GM23338 (cell line): Measurements from ENCODE around the gene SIRT7. TPM values are rescaled to one million over a fixed set of nuclear protein-coding genes. Genes with fewer than 3 reads are reported as not detected.
A peak's percentile ranks its signal among the peaks of the same experiment; 100 is the strongest.

Source experiments
- ATAC-seq: fragments of 200-7000 bp; cut with Tn5 transposase; 3 replicates; pipeline ENCODE4 v1.9.1; 2020
- DNase-seq: peaks from one replicate; pipeline ENCODE4 v3.0.0-alpha.2; 2015; ENCODE audit warnings: low spot score
- H2AFZ ChIP-seq: fragments of 200-600 bp; sonication (generic); 2 replicates; pipeline ENCODE4 v1.8.0; 2016; ENCODE audit warnings: antibody characterized with exemption, mild to moderate bottlenecking, moderate library complexity
- H3F3A ChIP-seq: fragments of 200-600 bp; sonication (generic); replicated peaks from 2 replicates; pipeline ENCODE4 v1.8.0; 2017; ENCODE audit warnings: antibody characterized with exemption, mixed run types, low read depth
- H3K27ac ChIP-seq: fragments of 200-600 bp; sonication (generic); 2 replicates; pipeline ENCODE4 v1.6.1; 2016; ENCODE audit warnings: low read depth
- H3K27me3 ChIP-seq: fragments of 200-600 bp; sonication (generic); 2 replicates; pipeline ENCODE4 v1.8.0; 2016; ENCODE audit warnings: mild to moderate bottlenecking, mixed run types, moderate library complexity; ENCODE audit not compliant: insufficient read depth
- H3K36me3 ChIP-seq: fragments of 200-600 bp; sonication (generic); 2 replicates; pipeline ENCODE4 v1.8.0; 2016; ENCODE audit warnings: mild to moderate bottlenecking; ENCODE audit not compliant: insufficient read depth
- H3K4me1 ChIP-seq: fragments of 200-600 bp; sonication (generic); 2 replicates; pipeline ENCODE4 v1.8.0; 2016; ENCODE audit warnings: mild to moderate bottlenecking, moderate library complexity; ENCODE audit not compliant: insufficient read depth
- H3K4me2 ChIP-seq: fragments of 200-600 bp; sonication (generic); 2 replicates; pipeline ENCODE4 v1.7.1; 2017; ENCODE audit warnings: mixed run types
- H3K4me3 ChIP-seq: fragments of 200-600 bp; sonication (generic); 2 replicates; pipeline ENCODE4 v1.6.1; 2016; ENCODE audit warnings: mixed run types
- H3K79me2 ChIP-seq: fragments of 200-600 bp; sonication (generic); replicated peaks from 2 replicates; pipeline ENCODE4 v1.8.0; 2017; ENCODE audit warnings: mild to moderate bottlenecking; ENCODE audit not compliant: insufficient read depth
- H3K9me2 ChIP-seq: fragments of 200-600 bp; sonication (generic); 2 replicates; pipeline ENCODE4 v1.8.0; 2017; ENCODE audit not compliant: insufficient read depth
- H4K20me1 ChIP-seq: fragments of 200-600 bp; sonication (generic); replicated peaks from 2 replicates; pipeline ENCODE4 v1.8.0; 2017; ENCODE audit warnings: mild to moderate bottlenecking; ENCODE audit not compliant: insufficient read depth
- H3K27ac Mint-ChIP-seq: 2 replicates; pipeline ENCODE4 v1.8.0; 2020; ENCODE audit warnings: inconsistent platforms, mild to moderate bottlenecking, moderate library complexity, mixed read lengths
- H3K27me3 Mint-ChIP-seq: 3 replicates; pipeline ENCODE4 v1.8.0; 2022; ENCODE audit warnings: low read depth, mild to moderate bottlenecking, moderate library complexity, mixed read lengths, inconsistent platforms; ENCODE audit not compliant: insufficient read depth, poor library complexity
- H3K36me3 Mint-ChIP-seq: 3 replicates; pipeline ENCODE4 v1.8.0; 2021; ENCODE audit warnings: low read depth, mild to moderate bottlenecking, inconsistent platforms, moderate library complexity, mixed read lengths
- H3K4me1 Mint-ChIP-seq: 3 replicates; pipeline ENCODE4 v1.8.0; 2020; ENCODE audit warnings: mild to moderate bottlenecking, inconsistent platforms, mixed read lengths
- H3K4me3 Mint-ChIP-seq: 3 replicates; pipeline ENCODE4 v1.8.0; 2021; ENCODE audit warnings: moderate library complexity, mild to moderate bottlenecking, inconsistent platforms, mixed read lengths
- H3K9me3 Mint-ChIP-seq: 3 replicates; pipeline ENCODE4 v1.8.0; 2020; ENCODE audit warnings: moderate library complexity, mild to moderate bottlenecking, inconsistent platforms, mixed read lengths
- CREB1 ChIP-seq: fragments of 250-450 bp; sonication (Bioruptor Pico); IDR thresholded peaks from 2 replicates; pipeline ENCODE4 v1.5.0; 2020; ENCODE audit warnings: low read depth, mild to moderate bottlenecking, moderate library complexity
- EZH2 ChIP-seq: fragments of 200-600 bp; sonication (generic); IDR thresholded peaks from one replicate; pipeline ENCODE4 v1.8.0; 2017; ENCODE audit warnings: antibody characterized with exemption, mild to moderate bottlenecking, low read depth; ENCODE audit not compliant: unreplicated experiment
- EZH2phosphoT487 ChIP-seq: fragments of 200-600 bp; sonication (generic); IDR thresholded peaks from one replicate; pipeline ENCODE4 v1.8.1; 2018; ENCODE audit warnings: antibody characterized with exemption; ENCODE audit not compliant: unreplicated experiment
- JUNB ChIP-seq: IDR thresholded peaks from one replicate; pipeline ENCODE4 v1.6.1; 2016; ENCODE audit warnings: antibody characterized with exemption; ENCODE audit not compliant: unreplicated experiment
- NANOG ChIP-seq: IDR thresholded peaks from 2 replicates; pipeline ENCODE4 v1.6.1; 2016; ENCODE audit warnings: antibody characterized with exemption, borderline replicate concordance
- POLR2AphosphoS5 ChIP-seq: IDR thresholded peaks from 2 replicates; pipeline ENCODE4 v1.6.1; 2016; ENCODE audit warnings: antibody characterized with exemption, low read depth
- STAT1 ChIP-seq: IDR thresholded peaks from one replicate; pipeline ENCODE4 v1.6.1; 2016; ENCODE audit warnings: antibody characterized with exemption; ENCODE audit not compliant: unreplicated experiment
- ZNF114 ChIP-seq: fragments of 250-450 bp; sonication (Bioruptor Pico); IDR thresholded peaks from 2 replicates; pipeline ENCODE4 v1.5.0; 2020; ENCODE audit warnings: mild to moderate bottlenecking, moderate library complexity
- ZNF331 ChIP-seq: fragments of 250-450 bp; sonication (Bioruptor Pico); IDR thresholded peaks from 2 replicates; pipeline ENCODE4 v1.5.0; 2020; ENCODE audit warnings: low read depth, mild to moderate bottlenecking, moderate library complexity
- polyA plus RNA-seq: library from polyadenylated mRNA; unstranded; fragments of >200 nt; fragmentation: Nextera tagmentation; extraction: Ambion mirVana; gene quantifications from 2 replicates; pipeline ENCODE4 v1.2.1, GENCODE V29; 2016
- total RNA-seq: library from RNA; depleted of rRNA; stranded (reverse); fragments of >200 nt; shearing (Covaris generic); gene quantifications from 2 replicates; pipeline ENCODE4 v1.2.3, GENCODE V29; 2014
- TF ChIP-seq, protein P1 (sequence below): IDR thresholded peaks from one replicate; pipeline ENCODE4 v1.6.1; 2018; ENCODE audit warnings: antibody characterized with exemption; ENCODE audit not compliant: unreplicated experiment
- TF ChIP-seq, protein P2 (sequence below): IDR thresholded peaks from 2 replicates; pipeline ENCODE4 v1.6.1; 2016; ENCODE audit warnings: antibody characterized with exemption
- TF ChIP-seq, protein P3 (sequence below): fragments of 250-450 bp; sonication (Bioruptor Pico); IDR thresholded peaks from 2 replicates; pipeline ENCODE4 v1.5.0; 2020; ENCODE audit warnings: mild to moderate bottlenecking, moderate library complexity
- TF ChIP-seq, protein P4 (sequence below), 2 experiments: fragments of 200-600 bp in 1 of 2; sonication (generic) in 1 of 2; conservative IDR thresholded peaks; 2 replicates each; pipeline versions ENCODE4 v1.5.1 to v1.6.1; 2016 to 2017; ENCODE audit warnings: antibody characterized with exemption in 2 of 2, low read depth in 2 of 2, mild to moderate bottlenecking in 2 of 2, moderate library complexity in 1 of 2

The SIRT7 gene
- total and polyA plus RNA-seq, 2 experiments from 2014 or later = 16.3 to 20.8 TPM

GRCh38 chr17:81909966-81910839 is 7.8 kb downstream of the SIRT7 start:
- Histone ChIP-seq H3K4me3 (peak overlapping the region; percentile 93), H2AFZ (no peak overlapping the region), H3K4me2 (peak overlapping the region; percentile 87), H3K9me2 (no peaks in the 10 kb centered on the region), H3K36me3 (peaks cover 6% of the 10 kb centered on the region; the same call in 1 of the 2 replicates), H3F3A (peaks cover 22% of the 10 kb centered on the region), H3K79me2 (peaks cover 7% of the 10 kb centered on the region), H4K20me1 (peaks cover 9% of the 10 kb centered on the region), H3K4me1 (peaks cover 6% of the 10 kb centered on the region), H3K27me3 (no peaks in the 10 kb centered on the region), H3K27ac (no peak overlapping the region)
- no peaks in the 10 kb centered on the region for H3K9me3 Mint-ChIP-seq
- TF ChIP-seq POLR2AphosphoS5 = no peak
- TF ChIP-seq EZH2phosphoT487 = no peak
- no peak for TF ChIP-seq ZNF114 (CRISPR knock-in tag)
- TF ChIP-seq JUNB = no peak
- TF ChIP-seq, protein P1, sequence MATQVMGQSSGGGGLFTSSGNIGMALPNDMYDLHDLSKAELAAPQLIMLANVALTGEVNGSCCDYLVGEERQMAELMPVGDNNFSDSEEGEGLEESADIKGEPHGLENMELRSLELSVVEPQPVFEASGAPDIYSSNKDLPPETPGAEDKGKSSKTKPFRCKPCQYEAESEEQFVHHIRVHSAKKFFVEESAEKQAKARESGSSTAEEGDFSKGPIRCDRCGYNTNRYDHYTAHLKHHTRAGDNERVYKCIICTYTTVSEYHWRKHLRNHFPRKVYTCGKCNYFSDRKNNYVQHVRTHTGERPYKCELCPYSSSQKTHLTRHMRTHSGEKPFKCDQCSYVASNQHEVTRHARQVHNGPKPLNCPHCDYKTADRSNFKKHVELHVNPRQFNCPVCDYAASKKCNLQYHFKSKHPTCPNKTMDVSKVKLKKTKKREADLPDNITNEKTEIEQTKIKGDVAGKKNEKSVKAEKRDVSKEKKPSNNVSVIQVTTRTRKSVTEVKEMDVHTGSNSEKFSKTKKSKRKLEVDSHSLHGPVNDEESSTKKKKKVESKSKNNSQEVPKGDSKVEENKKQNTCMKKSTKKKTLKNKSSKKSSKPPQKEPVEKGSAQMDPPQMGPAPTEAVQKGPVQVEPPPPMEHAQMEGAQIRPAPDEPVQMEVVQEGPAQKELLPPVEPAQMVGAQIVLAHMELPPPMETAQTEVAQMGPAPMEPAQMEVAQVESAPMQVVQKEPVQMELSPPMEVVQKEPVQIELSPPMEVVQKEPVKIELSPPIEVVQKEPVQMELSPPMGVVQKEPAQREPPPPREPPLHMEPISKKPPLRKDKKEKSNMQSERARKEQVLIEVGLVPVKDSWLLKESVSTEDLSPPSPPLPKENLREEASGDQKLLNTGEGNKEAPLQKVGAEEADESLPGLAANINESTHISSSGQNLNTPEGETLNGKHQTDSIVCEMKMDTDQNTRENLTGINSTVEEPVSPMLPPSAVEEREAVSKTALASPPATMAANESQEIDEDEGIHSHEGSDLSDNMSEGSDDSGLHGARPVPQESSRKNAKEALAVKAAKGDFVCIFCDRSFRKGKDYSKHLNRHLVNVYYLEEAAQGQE = no peak
- TF ChIP-seq NANOG = no peak
- TF ChIP-seq CREB1 = no peak
- TF ChIP-seq, protein P2, sequence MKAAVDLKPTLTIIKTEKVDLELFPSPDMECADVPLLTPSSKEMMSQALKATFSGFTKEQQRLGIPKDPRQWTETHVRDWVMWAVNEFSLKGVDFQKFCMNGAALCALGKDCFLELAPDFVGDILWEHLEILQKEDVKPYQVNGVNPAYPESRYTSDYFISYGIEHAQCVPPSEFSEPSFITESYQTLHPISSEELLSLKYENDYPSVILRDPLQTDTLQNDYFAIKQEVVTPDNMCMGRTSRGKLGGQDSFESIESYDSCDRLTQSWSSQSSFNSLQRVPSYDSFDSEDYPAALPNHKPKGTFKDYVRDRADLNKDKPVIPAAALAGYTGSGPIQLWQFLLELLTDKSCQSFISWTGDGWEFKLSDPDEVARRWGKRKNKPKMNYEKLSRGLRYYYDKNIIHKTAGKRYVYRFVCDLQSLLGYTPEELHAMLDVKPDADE = no peak
- no peak for TF ChIP-seq ZNF331 (CRISPR knock-in tag)
- TF ChIP-seq, protein P3, sequence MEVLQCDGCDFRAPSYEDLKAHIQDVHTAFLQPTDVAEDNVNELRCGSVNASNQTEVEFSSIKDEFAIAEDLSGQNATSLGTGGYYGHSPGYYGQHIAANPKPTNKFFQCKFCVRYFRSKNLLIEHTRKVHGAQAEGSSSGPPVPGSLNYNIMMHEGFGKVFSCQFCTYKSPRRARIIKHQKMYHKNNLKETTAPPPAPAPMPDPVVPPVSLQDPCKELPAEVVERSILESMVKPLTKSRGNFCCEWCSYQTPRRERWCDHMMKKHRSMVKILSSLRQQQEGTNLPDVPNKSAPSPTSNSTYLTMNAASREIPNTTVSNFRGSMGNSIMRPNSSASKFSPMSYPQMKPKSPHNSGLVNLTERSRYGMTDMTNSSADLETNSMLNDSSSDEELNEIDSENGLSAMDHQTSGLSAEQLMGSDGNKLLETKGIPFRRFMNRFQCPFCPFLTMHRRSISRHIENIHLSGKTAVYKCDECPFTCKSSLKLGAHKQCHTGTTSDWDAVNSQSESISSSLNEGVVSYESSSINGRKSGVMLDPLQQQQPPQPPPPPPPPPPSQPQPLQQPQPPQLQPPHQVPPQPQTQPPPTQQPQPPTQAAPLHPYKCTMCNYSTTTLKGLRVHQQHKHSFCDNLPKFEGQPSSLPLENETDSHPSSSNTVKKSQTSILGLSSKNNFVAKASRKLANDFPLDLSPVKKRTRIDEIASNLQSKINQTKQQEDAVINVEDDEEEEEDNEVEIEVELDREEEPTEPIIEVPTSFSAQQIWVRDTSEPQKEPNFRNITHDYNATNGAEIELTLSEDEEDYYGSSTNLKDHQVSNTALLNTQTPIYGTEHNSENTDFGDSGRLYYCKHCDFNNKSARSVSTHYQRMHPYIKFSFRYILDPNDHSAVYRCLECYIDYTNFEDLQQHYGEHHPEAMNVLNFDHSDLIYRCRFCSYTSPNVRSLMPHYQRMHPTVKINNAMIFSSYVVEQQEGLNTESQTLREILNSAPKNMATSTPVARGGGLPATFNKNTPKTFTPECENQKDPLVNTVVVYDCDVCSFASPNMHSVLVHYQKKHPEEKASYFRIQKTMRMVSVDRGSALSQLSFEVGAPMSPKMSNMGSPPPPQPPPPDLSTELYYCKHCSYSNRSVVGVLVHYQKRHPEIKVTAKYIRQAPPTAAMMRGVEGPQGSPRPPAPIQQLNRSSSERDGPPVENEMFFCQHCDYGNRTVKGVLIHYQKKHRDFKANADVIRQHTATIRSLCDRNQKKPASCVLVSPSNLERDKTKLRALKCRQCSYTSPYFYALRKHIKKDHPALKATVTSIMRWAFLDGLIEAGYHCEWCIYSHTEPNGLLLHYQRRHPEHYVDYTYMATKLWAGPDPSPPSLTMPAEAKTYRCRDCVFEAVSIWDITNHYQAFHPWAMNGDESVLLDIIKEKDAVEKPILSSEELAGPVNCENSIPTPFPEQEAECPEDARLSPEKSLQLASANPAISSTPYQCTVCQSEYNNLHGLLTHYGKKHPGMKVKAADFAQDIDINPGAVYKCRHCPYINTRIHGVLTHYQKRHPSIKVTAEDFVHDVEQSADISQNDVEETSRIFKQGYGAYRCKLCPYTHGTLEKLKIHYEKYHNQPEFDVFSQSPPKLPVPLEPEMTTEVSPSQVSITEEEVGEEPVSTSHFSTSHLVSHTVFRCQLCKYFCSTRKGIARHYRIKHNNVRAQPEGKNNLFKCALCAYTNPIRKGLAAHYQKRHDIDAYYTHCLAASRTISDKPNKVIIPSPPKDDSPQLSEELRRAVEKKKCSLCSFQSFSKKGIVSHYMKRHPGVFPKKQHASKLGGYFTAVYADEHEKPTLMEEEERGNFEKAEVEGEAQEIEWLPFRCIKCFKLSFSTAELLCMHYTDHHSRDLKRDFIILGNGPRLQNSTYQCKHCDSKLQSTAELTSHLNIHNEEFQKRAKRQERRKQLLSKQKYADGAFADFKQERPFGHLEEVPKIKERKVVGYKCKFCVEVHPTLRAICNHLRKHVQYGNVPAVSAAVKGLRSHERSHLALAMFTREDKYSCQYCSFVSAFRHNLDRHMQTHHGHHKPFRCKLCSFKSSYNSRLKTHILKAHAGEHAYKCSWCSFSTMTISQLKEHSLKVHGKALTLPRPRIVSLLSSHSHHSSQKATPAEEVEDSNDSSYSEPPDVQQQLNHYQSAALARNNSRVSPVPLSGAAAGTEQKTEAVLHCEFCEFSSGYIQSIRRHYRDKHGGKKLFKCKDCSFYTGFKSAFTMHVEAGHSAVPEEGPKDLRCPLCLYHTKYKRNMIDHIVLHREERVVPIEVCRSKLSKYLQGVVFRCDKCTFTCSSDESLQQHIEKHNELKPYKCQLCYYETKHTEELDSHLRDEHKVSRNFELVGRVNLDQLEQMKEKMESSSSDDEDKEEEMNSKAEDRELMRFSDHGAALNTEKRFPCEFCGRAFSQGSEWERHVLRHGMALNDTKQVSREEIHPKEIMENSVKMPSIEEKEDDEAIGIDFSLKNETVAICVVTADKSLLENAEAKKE (CRISPR knock-in tag) = no peak
- TF ChIP-seq EZH2 = no peak
- no peak for TF ChIP-seq STAT1
- TF ChIP-seq, protein P4, sequence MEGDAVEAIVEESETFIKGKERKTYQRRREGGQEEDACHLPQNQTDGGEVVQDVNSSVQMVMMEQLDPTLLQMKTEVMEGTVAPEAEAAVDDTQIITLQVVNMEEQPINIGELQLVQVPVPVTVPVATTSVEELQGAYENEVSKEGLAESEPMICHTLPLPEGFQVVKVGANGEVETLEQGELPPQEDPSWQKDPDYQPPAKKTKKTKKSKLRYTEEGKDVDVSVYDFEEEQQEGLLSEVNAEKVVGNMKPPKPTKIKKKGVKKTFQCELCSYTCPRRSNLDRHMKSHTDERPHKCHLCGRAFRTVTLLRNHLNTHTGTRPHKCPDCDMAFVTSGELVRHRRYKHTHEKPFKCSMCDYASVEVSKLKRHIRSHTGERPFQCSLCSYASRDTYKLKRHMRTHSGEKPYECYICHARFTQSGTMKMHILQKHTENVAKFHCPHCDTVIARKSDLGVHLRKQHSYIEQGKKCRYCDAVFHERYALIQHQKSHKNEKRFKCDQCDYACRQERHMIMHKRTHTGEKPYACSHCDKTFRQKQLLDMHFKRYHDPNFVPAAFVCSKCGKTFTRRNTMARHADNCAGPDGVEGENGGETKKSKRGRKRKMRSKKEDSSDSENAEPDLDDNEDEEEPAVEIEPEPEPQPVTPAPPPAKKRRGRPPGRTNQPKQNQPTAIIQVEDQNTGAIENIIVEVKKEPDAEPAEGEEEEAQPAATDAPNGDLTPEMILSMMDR (conservative IDR thresholded peaks at IDR 0.05; ENCODE audit: low read depth in 2 of 2) = no peak
- peak overlapping the region; percentile 87 for H3K4me3 Mint-ChIP-seq
- ATAC-seq (peak; percentile 2; the same call in 2 of the 3 replicates), DNase-seq (peak; percentile 40)
- peaks cover 25% of the 10 kb centered on the region for H3K36me3 Mint-ChIP-seq
- H3K27ac Mint-ChIP-seq = no peak overlapping the region
- H3K4me1 Mint-ChIP-seq = peaks cover 3% of the 10 kb centered on the region; the same call in 1 of the 3 replicates
- H3K27me3 Mint-ChIP-seq = peaks cover 11% of the 10 kb centered on the region
